GM21529 (cell line): ENCODE measurements around the gene SLC35A4.
"Not testable (repeated sequence)": the region's sequence is repeated elsewhere in the genome, so short reads cannot be mapped to it uniquely, and the experiment has no call there.

Source experiments
- ATAC-seq: cut with Tn5 transposase; IDR thresholded peaks from one replicate; pipeline ENCODE4 v1.9.1; 2021; ENCODE audit not compliant: unreplicated experiment

SLC35A4 gene

GRCh38 chr5:140588311-140589070 is 23.9 kb downstream of the SLC35A4 start:
- ATAC-seq: no peak

- ATAC-seq: no peak
Measured at GRCh38 chr5:140590861-140591260, 26.2 kb downstream of the SLC35A4 start.

- no peak for ATAC-seq
Measured at GRCh38 chr5:140591747-140592372, 27.2 kb downstream of the SLC35A4 start.

GRCh38 chr5:140593070-140593469 is 28.4 kb downstream of the SLC35A4 start:
- ATAC-seq: not testable (repeated sequence)

GRCh38 chr5:140594169-140594568 is 29.5 kb downstream of the SLC35A4 start:
- no peak for ATAC-seq

GRCh38 chr5:140595538-140596300 is 31.1 kb downstream of the SLC35A4 start:
- ATAC-seq: no peak

GRCh38 chr5:140596321-140596741 is 31.7 kb downstream of the SLC35A4 start:
- no peak for ATAC-seq

- ATAC-seq: no peak
Measured at GRCh38 chr5:140598836-140599235, 34.2 kb downstream of the SLC35A4 start.

- no peak for ATAC-seq
Measured at GRCh38 chr5:140600096-140600495, 35.5 kb downstream of the SLC35A4 start.

GRCh38 chr5:140602147-140602546 is 37.5 kb downstream of the SLC35A4 start:
- no peak for ATAC-seq

GRCh38 chr5:140603446-140603698 is 38.7 kb downstream of the SLC35A4 start:
- not testable (repeated sequence) for ATAC-seq

GRCh38 chr5:140603734-140604133 is 39.1 kb downstream of the SLC35A4 start:
- ATAC-seq: no peak

- no peak for ATAC-seq
Measured at GRCh38 chr5:140605879-140606278, 41.3 kb downstream of the SLC35A4 start.

- ATAC-seq: no peak
Measured at GRCh38 chr5:140607031-140607430, 42.4 kb downstream of the SLC35A4 start.

- ATAC-seq: no peak
Measured at GRCh38 chr5:140608722-140609121, 44.1 kb downstream of the SLC35A4 start.

GRCh38 chr5:140609126-140609525 is 44.5 kb downstream of the SLC35A4 start:
- ATAC-seq: no peak

- no peak for ATAC-seq
Measured at GRCh38 chr5:140611020-140611521, 46.4 kb downstream of the SLC35A4 start.
